ENCODE results near the gene OLFML1. TPM values are rescaled to one million over a fixed set of nuclear protein-coding genes. Genes with fewer than 3 reads are reported as not detected.

Gene OLFML1
- total RNA-seq, 1 donor from 2014 or later = not detected

DNA sequence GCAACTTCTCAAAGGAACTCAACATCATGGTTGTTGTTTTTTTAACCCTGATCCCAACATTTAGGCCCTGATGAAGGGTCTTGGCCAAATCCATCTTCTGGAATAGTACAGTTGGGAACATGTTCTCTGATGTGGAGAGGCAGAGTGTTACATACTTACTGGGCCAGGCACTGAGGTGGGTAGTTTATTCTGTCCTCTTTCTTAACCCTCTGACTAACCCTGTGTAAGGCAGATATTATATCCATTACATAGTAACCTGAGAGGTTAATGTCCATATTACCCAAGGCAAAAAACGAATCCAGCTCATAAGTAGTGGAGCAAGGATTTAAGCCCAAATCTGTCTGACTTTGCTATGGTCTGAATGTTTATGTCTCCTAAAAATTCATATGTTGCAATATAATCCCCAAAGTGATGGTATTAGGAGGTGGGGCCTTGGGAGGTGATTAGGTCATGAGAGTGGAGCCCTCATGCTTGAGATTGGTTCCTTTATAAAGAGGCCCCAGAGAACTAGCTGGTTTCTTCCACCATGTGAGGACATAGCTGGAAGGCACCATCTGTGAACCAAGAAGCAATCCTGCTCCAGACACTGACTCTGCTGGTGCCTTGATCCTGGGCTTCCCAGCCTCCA, 44.8 kb downstream of the OLFML1 start:
- H4K20me1 ChIP-seq (ENCODE audit: low read depth) = no peaks in the 10 kb centered on the region
- Mint-ChIP-seq H3K4me1 (no peaks in the 10 kb centered on the region), H3K27me3 (ENCODE audit: insufficient read depth, low read depth) (peaks cover 10% of the 10 kb centered on the region), H3K27ac (no peak overlapping the region), H3K9me3 (no peaks in the 10 kb centered on the region), H3K4me3 (no peak overlapping the region), H3K36me3 (no peaks in the 10 kb centered on the region)
- no peak for DNase-seq (ENCODE audit: low spot score)
- TF ChIP-seq, protein P1, sequence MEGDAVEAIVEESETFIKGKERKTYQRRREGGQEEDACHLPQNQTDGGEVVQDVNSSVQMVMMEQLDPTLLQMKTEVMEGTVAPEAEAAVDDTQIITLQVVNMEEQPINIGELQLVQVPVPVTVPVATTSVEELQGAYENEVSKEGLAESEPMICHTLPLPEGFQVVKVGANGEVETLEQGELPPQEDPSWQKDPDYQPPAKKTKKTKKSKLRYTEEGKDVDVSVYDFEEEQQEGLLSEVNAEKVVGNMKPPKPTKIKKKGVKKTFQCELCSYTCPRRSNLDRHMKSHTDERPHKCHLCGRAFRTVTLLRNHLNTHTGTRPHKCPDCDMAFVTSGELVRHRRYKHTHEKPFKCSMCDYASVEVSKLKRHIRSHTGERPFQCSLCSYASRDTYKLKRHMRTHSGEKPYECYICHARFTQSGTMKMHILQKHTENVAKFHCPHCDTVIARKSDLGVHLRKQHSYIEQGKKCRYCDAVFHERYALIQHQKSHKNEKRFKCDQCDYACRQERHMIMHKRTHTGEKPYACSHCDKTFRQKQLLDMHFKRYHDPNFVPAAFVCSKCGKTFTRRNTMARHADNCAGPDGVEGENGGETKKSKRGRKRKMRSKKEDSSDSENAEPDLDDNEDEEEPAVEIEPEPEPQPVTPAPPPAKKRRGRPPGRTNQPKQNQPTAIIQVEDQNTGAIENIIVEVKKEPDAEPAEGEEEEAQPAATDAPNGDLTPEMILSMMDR (IDR thresholded peaks at IDR 0.05) = no peak
- TF ChIP-seq EZH2 (IDR thresholded peaks at IDR 0.05) (no peak), EZH2phosphoT487 (IDR thresholded peaks at IDR 0.05) (no peak)
- no peak overlapping the region for H3K9ac ChIP-seq
- H3F3A ChIP-seq (ENCODE audit: low read depth) = no peaks in the 10 kb centered on the region
- H3K4me2 ChIP-seq = no peak overlapping the region
- H3K27me3 ChIP-seq = no peaks in the 10 kb centered on the region
- no peaks in the 10 kb centered on the region for H3K79me2 ChIP-seq (ENCODE audit: low read depth)
- no peaks in the 10 kb centered on the region for H3K36me3 ChIP-seq
- no peaks in the 10 kb centered on the region for H3K4me1 ChIP-seq
- H3K9me3 ChIP-seq (ENCODE audit: low read depth) = no peaks in the 10 kb centered on the region
- no peak overlapping the region for H3K27ac ChIP-seq
- H2AFZ ChIP-seq (replicated peaks) = no peak overlapping the region
- no peak overlapping the region for H3K4me3 ChIP-seq

DNA sequence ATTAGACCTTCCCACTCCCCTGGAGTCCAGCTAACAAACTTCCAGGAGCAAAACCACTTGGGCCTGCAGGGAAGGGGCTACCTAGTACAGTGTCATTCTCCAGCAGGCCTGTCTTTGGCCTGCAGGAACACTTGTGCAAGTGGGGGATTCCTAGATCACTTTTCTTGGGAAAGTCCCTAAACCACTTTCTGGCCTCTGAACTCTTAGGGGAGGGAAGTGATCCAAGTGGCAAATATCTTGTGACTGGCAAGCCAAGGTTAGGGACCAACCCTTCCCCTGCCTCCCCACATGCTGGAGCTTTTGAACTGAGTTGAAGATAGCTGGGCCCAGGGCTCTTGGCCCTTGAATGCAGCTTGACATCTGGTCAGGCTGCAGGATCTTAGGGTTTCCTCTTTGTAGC, 45.7 kb downstream of the OLFML1 start:
- H3K36me3 ChIP-seq = no peaks in the 10 kb centered on the region
- no peaks in the 10 kb centered on the region for H3F3A ChIP-seq (ENCODE audit: low read depth)
- Mint-ChIP-seq H3K4me3 (no peak overlapping the region), H3K27me3 (ENCODE audit: insufficient read depth, low read depth) (peaks cover 6% of the 10 kb centered on the region), H3K9me3 (no peaks in the 10 kb centered on the region), H3K4me1 (no peaks in the 10 kb centered on the region), H3K36me3 (no peaks in the 10 kb centered on the region), H3K27ac (no peak overlapping the region)
- H3K4me1 ChIP-seq = no peaks in the 10 kb centered on the region
- no peaks in the 10 kb centered on the region for H3K79me2 ChIP-seq (ENCODE audit: low read depth)
- H3K9me3 ChIP-seq (ENCODE audit: low read depth) = no peaks in the 10 kb centered on the region
- no peak overlapping the region for H3K4me3 ChIP-seq
- no peak for DNase-seq (ENCODE audit: low spot score)
- H4K20me1 ChIP-seq (ENCODE audit: low read depth) = no peaks in the 10 kb centered on the region
- no peak for TF ChIP-seq EZH2phosphoT487 (IDR thresholded peaks at IDR 0.05)
- H2AFZ ChIP-seq (replicated peaks) = no peak overlapping the region
- no peaks in the 10 kb centered on the region for H3K27me3 ChIP-seq
- no peak overlapping the region for H3K9ac ChIP-seq
- no peak overlapping the region for H3K27ac ChIP-seq
- H3K4me2 ChIP-seq = no peak overlapping the region

DNA sequence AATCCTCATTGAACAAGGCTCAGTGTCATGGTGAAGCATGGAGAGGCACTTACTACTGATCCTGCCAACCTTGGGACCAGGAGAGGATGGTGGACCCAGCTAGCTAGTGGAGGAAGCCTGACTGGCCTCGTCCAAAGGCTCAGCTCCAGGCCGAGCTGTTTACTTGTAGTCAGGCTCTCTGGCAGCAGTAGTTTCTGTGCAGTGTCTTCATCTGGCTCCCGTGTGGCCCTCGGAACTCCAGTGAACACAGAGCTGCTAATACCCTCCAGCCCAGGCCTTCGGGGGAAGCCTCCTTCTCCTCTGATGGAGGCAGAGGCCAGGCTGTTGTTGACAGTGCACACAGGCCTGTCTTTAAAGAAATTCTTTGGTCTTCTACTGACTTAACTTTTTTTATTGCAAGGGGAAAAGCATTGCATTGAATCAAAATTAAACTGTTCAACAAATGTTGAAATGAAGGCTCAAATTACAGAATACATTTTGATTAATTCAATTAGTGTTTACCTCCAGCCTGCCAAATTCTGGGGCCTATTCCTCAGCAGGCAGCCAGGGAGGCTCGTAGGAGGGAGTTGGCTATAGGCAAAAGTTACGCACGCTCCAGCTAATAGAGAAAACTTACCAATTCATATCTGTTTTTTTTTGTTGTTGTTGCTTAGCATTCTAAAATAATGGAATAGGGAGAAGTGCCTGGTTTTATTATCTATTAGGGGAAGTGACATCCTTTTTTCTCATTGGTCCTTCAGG, 47.3 kb downstream of the OLFML1 start:
- H3K9me3 Mint-ChIP-seq = no peaks in the 10 kb centered on the region
- H3K4me3 ChIP-seq = no peak overlapping the region
- no peak for DNase-seq (ENCODE audit: low spot score)
- TF ChIP-seq, protein P1 (IDR thresholded peaks at IDR 0.05) = no peak
- TF ChIP-seq EZH2phosphoT487 (IDR thresholded peaks at IDR 0.05) (no peak), EZH2 (IDR thresholded peaks at IDR 0.05) (no peak)
- H3K4me1 Mint-ChIP-seq = no peaks in the 10 kb centered on the region
- H3K79me2 ChIP-seq (ENCODE audit: low read depth) = no peaks in the 10 kb centered on the region
- no peaks in the 10 kb centered on the region for H3K9me3 ChIP-seq (ENCODE audit: low read depth)
- peaks cover 2% of the 10 kb centered on the region for H3K27me3 Mint-ChIP-seq (ENCODE audit: insufficient read depth, low read depth)
- no peak overlapping the region for H3K9ac ChIP-seq
- no peaks in the 10 kb centered on the region for H3K27me3 ChIP-seq
- H3K4me3 Mint-ChIP-seq = no peak overlapping the region
- H4K20me1 ChIP-seq (ENCODE audit: low read depth) = no peaks in the 10 kb centered on the region
- no peak overlapping the region for H3K27ac ChIP-seq
- H3F3A ChIP-seq (ENCODE audit: low read depth) = no peaks in the 10 kb centered on the region
- H2AFZ ChIP-seq (replicated peaks) = no peak overlapping the region
- no peak overlapping the region for H3K4me2 ChIP-seq
- H3K36me3 Mint-ChIP-seq = no peaks in the 10 kb centered on the region
- no peaks in the 10 kb centered on the region for H3K36me3 ChIP-seq
- no peak overlapping the region for H3K27ac Mint-ChIP-seq
- H3K4me1 ChIP-seq = no peaks in the 10 kb centered on the region
